GM12891 (cell line): ENCODE data around the gene SMARCC2.

ENCODE experiments used
- DNase-seq: peaks from one replicate; pipeline ENCODE4 v3.0.0; 2011; ENCODE audit warnings: low spot score; ENCODE audit not compliant: insufficient read length
- FAIRE-seq: peaks from 2 replicates; lab custom pipeline; 2011; peaks lifted over from hg19 to GRCh38; lab: Jason Lieb, UNC
- PAX5 ChIP-seq: IDR thresholded peaks from 2 replicates; pipeline ENCODE4 v1.6.1; 2011; ENCODE audit warnings: low read length, moderate library complexity, mild to moderate bottlenecking; ENCODE audit not compliant: insufficient read depth, severe bottlenecking
- POLR2A ChIP-seq: IDR thresholded peaks from 2 replicates; pipeline ENCODE4 v1.6.1; 2011; ENCODE audit warnings: low read depth, low read length, control low read depth
- POLR2AphosphoS5 ChIP-seq: IDR thresholded peaks from 2 replicates; pipeline ENCODE4 v1.6.1; 2011; ENCODE audit warnings: low read depth, low read length, control low read depth
- POU2F2 ChIP-seq: IDR thresholded peaks from 2 replicates; pipeline ENCODE4 v1.6.1; 2011; ENCODE audit warnings: low read depth, mild to moderate bottlenecking, control low read depth, low read length, moderate library complexity
- SPI1 ChIP-seq: IDR thresholded peaks from 2 replicates; pipeline ENCODE4 v1.6.1; 2011; ENCODE audit warnings: low read depth, low read length, control low read depth
- TAF1 ChIP-seq: IDR thresholded peaks from 2 replicates; pipeline ENCODE4 v1.6.1; 2011; ENCODE audit warnings: low read depth, low read length, control low read depth

Gene SMARCC2

GRCh38 chr12:56163533-56164344, 25.5 kb downstream of the SMARCC2 start:
- peak; percentile 67 for TF ChIP-seq POLR2A
- no peak for TF ChIP-seq SPI1
- TF ChIP-seq POU2F2: peak; percentile 25; the same call in 1 of the 2 replicates
- no peak for TF ChIP-seq PAX5
- TF ChIP-seq TAF1: no peak
- TF ChIP-seq POLR2AphosphoS5: peak; percentile 66
- FAIRE-seq (no peak), DNase-seq (no peak)

- FAIRE-seq (no peak), DNase-seq (no peak)
Observed at GRCh38 chr12:56162468-56163290, 26.6 kb downstream of the SMARCC2 start.

GRCh38 chr12:56161690-56162351, 27.5 kb downstream of the SMARCC2 start:
- TF ChIP-seq POLR2A (no peak; the same call in 1 of the 2 replicates), PAX5 (no peak), POU2F2 (no peak), SPI1 (no peak), POLR2AphosphoS5 (no peak; the same call in 1 of the 2 replicates), TAF1 (no peak)
- DNase-seq (no peak), FAIRE-seq (no peak)

More at GRCh38 chr12:56162468-56163290, 26.6 kb downstream of the SMARCC2 start:
- TF ChIP-seq POLR2AphosphoS5 (peak; percentile 78), TAF1 (no peak), PAX5 (no peak), POLR2A (peak; percentile 46; the same call in 1 of the 2 replicates), POU2F2 (no peak; the same call in 1 of the 2 replicates), SPI1 (no peak)

GRCh38 chr12:56160894-56161689, 28.2 kb downstream of the SMARCC2 start:
- FAIRE-seq (no peak), DNase-seq (no peak)
- TF ChIP-seq POLR2AphosphoS5 (0 out of 2 replicates have a peak, but pooled peaks have one; percentile 46), POU2F2 (0 out of 2 replicates have a peak, but pooled peaks have one; percentile 40), SPI1 (no peak), POLR2A (peak; percentile 51), PAX5 (no peak), TAF1 (no peak)

GRCh38 chr12:56160193-56160763, 29.0 kb downstream of the SMARCC2 start:
- FAIRE-seq: peak; percentile 38

GRCh38 chr12:56159482-56160192, 29.6 kb downstream of the SMARCC2 start:
- FAIRE-seq: peak; percentile 16
- TF ChIP-seq SPI1 (no peak), PAX5 (no peak), POLR2A (no peak; the same call in 1 of the 2 replicates), POU2F2 (no peak), TAF1 (no peak)
- DNase-seq: no peak

More at GRCh38 chr12:56160193-56160763, 29.0 kb downstream of the SMARCC2 start:
- no peak for DNase-seq
- TF ChIP-seq POLR2AphosphoS5 (peak; percentile 67), POLR2A (peak; percentile 61), PAX5 (no peak), SPI1 (no peak), TAF1 (no peak), POU2F2 (peak; percentile 20; the same call in 1 of the 2 replicates)

- DNase-seq (no peak), FAIRE-seq (no peak)
Observed at GRCh38 chr12:56158926-56159461, 30.3 kb downstream of the SMARCC2 start.

More at GRCh38 chr12:56158926-56159461, 30.3 kb downstream of the SMARCC2 start:
- TF ChIP-seq POLR2A (0 out of 2 replicates have a peak, but pooled peaks have one; percentile 16), PAX5 (no peak), SPI1 (peak; percentile 26; the same call in 1 of the 2 replicates)
